ENCODE data around the gene HOXD1.

Gene HOXD1

DNA sequence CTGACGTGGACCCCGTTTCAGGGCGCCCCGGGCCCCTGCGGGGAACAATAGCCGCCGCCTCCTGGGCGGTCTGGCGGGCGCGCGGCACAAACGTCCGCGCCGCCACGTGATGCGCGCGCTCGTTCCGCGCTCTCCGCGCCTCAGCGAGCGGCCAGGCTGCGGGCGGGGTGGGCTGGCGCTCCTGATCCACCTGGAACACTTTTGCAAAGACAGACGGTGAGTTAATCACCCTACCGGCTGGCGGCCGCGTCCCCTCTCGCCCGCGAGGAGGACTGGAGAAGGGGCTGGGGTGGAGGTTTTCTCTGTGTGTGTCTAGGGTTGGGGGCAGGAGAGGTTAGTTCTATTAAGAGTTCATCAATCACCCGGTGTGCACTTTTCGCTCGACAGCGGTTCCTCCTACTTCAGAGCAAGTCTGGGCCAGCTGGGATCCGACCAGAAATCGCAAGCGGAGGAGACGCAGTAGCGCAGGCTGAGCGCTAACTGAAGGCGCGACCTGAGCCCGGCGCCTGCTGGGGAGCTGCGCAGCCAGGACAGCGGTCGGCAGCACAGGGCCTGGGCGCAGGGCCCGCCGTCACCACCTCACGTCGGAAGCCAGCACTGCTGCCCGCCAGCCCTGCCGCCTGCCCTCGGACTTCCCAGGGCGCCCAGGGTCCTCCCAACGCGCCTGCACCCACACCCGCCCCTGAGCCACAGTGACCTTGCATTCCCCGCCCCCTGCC lies 10.3 kb upstream of the HOXD1 start:
- H3K4me3 ChIP-seq (ENCODE audit: low read depth, low read length): no peak overlapping the region
- TF ChIP-seq, protein P1, sequence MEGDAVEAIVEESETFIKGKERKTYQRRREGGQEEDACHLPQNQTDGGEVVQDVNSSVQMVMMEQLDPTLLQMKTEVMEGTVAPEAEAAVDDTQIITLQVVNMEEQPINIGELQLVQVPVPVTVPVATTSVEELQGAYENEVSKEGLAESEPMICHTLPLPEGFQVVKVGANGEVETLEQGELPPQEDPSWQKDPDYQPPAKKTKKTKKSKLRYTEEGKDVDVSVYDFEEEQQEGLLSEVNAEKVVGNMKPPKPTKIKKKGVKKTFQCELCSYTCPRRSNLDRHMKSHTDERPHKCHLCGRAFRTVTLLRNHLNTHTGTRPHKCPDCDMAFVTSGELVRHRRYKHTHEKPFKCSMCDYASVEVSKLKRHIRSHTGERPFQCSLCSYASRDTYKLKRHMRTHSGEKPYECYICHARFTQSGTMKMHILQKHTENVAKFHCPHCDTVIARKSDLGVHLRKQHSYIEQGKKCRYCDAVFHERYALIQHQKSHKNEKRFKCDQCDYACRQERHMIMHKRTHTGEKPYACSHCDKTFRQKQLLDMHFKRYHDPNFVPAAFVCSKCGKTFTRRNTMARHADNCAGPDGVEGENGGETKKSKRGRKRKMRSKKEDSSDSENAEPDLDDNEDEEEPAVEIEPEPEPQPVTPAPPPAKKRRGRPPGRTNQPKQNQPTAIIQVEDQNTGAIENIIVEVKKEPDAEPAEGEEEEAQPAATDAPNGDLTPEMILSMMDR (conservative IDR thresholded peaks at IDR 0.05; ENCODE audit: low read depth, low read length): no peak
- no peak for DNase-seq (ENCODE audit: low read depth)

- no peak for DNase-seq (ENCODE audit: low read depth)
- no peak overlapping the region for H3K4me3 ChIP-seq (ENCODE audit: low read depth, low read length)
- TF ChIP-seq, protein P1 (conservative IDR thresholded peaks at IDR 0.05; ENCODE audit: low read depth, low read length): no peak
These were observed 9.6 kb upstream of the HOXD1 start for GRCh38 chr2:176178757-176179295.

DNA sequence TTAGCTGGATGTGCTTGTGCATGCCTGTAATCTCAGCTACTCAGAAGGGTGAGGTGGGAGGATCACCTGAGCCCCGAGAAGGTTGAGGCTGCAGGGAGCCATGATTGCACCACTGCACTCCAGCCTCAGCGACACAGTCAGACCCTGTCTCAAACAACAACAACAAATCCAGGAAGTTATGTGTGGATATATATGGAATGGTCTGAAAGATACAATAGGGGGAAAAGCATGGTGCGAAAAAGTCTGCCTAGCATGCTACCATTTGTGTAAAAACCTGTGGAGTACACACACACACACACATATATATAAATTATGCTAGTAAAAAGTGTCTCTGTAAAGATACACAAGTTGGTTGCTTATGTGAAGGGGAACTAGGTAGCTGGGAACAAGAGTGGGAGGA lies 6.9 kb upstream of the HOXD1 start:
- no peak overlapping the region for H3K4me3 ChIP-seq (ENCODE audit: low read depth, low read length)
- TF ChIP-seq, protein P1 (conservative IDR thresholded peaks at IDR 0.05; ENCODE audit: low read depth, low read length): no peak
- DNase-seq (ENCODE audit: low read depth): no peak

GRCh38 chr2:176182671-176183070 lies 5.8 kb upstream of the HOXD1 start:
- TF ChIP-seq, protein P1 (conservative IDR thresholded peaks at IDR 0.05; ENCODE audit: low read depth, low read length): no peak
- DNase-seq (ENCODE audit: low read depth): no peak
- H3K4me3 ChIP-seq (ENCODE audit: low read depth, low read length): no peak overlapping the region

GRCh38 chr2:176184749-176185148 lies 3.7 kb upstream of the HOXD1 start:
- DNase-seq (ENCODE audit: low read depth): no peak
- no peak overlapping the region for H3K4me3 ChIP-seq (ENCODE audit: low read depth, low read length)
- TF ChIP-seq, protein P1 (conservative IDR thresholded peaks at IDR 0.05; ENCODE audit: low read depth, low read length): no peak

GRCh38 chr2:176186024-176186423 lies 2.4 kb upstream of the HOXD1 start:
- TF ChIP-seq, protein P1 (conservative IDR thresholded peaks at IDR 0.05; ENCODE audit: low read depth, low read length): no peak
- no peak for DNase-seq (ENCODE audit: low read depth)
- H3K4me3 ChIP-seq (ENCODE audit: low read depth, low read length): no peak overlapping the region
